Activated CD4-positive, alpha-beta T cell treated with anti-CD3 and anti-CD28 coated beads, Interleukin-2, amount 50 U/mL, for 4 hours (primary cell): ENCODE data around the gene PTN.

Source experiments
- DNase-seq, 2 experiments: peaks; one replicate each; pipeline ENCODE4 v3.0.0-alpha.2; 2020

The PTN gene

GRCh38 chr7:137343281-137343841, at the start of gene PTN:
Gene PTN (minus strand): TSS chr7:137343733. CDS start chr7:137254973, 88,760 bp downstream.
- no peak for DNase-seq

GRCh38 chr7:137390076-137390475, 46.5 kb upstream of the PTN start:
- DNase-seq = no peak

- DNase-seq = no peak
Measured at GRCh38 chr7:137388916-137389315, 45.4 kb upstream of the PTN start.

GRCh38 chr7:137386966-137387365, 43.4 kb upstream of the PTN start:
- DNase-seq = no peak

- no peak for DNase-seq
Measured at GRCh38 chr7:137381045-137381444, 37.5 kb upstream of the PTN start.

GRCh38 chr7:137373507-137373906, 30.0 kb upstream of the PTN start:
- DNase-seq = no peak

GRCh38 chr7:137371616-137372015, 28.1 kb upstream of the PTN start:
- no peak for DNase-seq

- DNase-seq = no peak
Measured at GRCh38 chr7:137366995-137367394, 23.5 kb upstream of the PTN start.

- no peak for DNase-seq
Measured at GRCh38 chr7:137363683-137364082, 20.1 kb upstream of the PTN start.

- DNase-seq = no peak
Measured at GRCh38 chr7:137360087-137360679, 16.6 kb upstream of the PTN start.

- DNase-seq = no peak
Measured at GRCh38 chr7:137354961-137355360, 11.4 kb upstream of the PTN start.

- no peak for DNase-seq
Measured at GRCh38 chr7:137354396-137354795, 10.9 kb upstream of the PTN start.

- DNase-seq = no peak
Measured at GRCh38 chr7:137351941-137352340, 8.4 kb upstream of the PTN start.

GRCh38 chr7:137345799-137346449, 2.4 kb upstream of the PTN start:
- no peak for DNase-seq

GRCh38 chr7:137342828-137343261, 688 bp downstream of the PTN start:
- DNase-seq = no peak

GRCh38 chr7:137342265-137342664, 1.3 kb downstream of the PTN start:
- DNase-seq = no peak

- no peak for DNase-seq
Measured at GRCh38 chr7:137337902-137338301, 5.6 kb downstream of the PTN start.

- DNase-seq = no peak
Measured at GRCh38 chr7:137335814-137336213, 7.7 kb downstream of the PTN start.

- DNase-seq = no peak
Measured at GRCh38 chr7:137331378-137331777, 12.2 kb downstream of the PTN start.

GRCh38 chr7:137329411-137329810, 14.1 kb downstream of the PTN start:
- no peak for DNase-seq

- DNase-seq = no peak
Measured at GRCh38 chr7:137328373-137329120, 15.0 kb downstream of the PTN start.

GRCh38 chr7:137325927-137326326, 17.6 kb downstream of the PTN start:
- no peak for DNase-seq

GRCh38 chr7:137324796-137325696, 18.5 kb downstream of the PTN start:
- no peak for DNase-seq
